ENCODE results near the gene HPS3.
"Not testable (repeated sequence)": the region's sequence is repeated elsewhere in the genome, so short reads cannot be mapped to it uniquely, and the experiment has no call there.

Gene HPS3, protein sequence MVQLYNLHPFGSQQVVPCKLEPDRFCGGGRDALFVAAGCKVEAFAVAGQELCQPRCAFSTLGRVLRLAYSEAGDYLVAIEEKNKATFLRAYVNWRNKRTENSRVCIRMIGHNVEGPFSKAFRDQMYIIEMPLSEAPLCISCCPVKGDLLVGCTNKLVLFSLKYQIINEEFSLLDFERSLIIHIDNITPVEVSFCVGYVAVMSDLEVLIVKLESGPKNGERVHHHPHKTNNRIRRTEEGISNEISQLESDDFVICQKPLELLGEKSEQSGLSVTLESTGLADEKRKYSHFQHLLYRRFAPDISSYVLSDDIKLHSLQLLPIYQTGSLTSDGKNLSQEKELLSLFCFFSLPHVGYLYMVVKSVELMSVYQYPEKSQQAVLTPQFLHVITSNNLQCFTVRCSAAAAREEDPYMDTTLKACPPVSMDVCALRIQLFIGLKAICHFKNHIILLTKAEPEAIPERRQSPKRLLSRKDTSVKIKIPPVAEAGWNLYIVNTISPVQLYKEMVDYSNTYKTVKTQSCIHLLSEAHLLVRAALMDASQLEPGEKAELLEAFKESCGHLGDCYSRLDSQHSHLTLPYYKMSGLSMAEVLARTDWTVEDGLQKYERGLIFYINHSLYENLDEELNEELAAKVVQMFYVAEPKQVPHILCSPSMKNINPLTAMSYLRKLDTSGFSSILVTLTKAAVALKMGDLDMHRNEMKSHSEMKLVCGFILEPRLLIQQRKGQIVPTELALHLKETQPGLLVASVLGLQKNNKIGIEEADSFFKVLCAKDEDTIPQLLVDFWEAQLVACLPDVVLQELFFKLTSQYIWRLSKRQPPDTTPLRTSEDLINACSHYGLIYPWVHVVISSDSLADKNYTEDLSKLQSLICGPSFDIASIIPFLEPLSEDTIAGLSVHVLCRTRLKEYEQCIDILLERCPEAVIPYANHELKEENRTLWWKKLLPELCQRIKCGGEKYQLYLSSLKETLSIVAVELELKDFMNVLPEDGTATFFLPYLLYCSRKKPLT

DNA sequence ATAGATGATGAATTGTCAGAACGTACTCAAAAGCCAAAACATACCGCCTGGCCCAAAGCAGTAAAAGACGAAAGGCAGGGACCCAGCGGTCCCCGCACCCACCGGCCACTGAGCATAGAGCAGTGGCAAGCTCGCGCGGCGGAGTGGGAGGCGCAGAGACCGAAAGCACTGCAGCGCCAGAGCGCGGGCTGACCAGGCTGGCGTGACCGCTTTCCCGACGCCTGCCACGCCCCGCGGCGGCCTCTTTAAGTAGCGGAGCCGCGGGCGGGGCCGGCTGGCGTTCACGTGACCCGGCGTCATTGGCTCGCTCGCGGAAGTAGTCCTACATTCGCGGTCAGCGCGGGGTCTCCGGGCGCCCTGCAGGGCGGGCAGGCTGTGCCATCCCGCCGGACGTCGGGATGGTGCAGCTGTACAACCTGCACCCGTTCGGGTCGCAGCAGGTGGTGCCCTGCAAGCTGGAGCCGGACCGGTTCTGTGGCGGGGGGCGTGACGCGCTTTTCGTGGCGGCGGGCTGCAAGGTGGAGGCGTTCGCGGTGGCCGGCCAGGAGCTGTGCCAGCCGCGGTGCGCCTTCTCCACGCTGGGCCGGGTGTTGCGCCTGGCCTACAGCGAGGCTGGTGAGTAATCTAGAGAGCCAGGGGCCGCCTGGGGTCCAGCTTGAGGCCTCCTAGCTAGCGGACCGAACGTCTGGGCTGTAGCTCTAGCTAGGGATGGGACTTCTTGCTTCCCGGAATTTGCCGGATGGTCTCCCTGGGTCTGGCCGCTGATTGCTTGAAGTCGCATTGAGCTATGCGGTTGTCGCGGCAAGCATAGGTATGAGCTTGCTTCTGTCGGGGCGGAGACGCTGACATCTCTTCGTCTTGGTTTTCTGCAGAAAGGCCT is at the start of gene HPS3:
Gene HPS3, plus strand, starts transcription at position 313 of the 880 bp plus-strand sequence. Its CDS starts 86 bp downstream, at position 399.
- peak; percentile 92 to 93 for DNase-seq
- TF ChIP-seq GATA1 (IDR thresholded peaks at IDR 0.05; ENCODE audit: low read depth, low read length), result no peak
- peak; percentile 77 for TF ChIP-seq POLR2A (IDR thresholded peaks at IDR 0.05; ENCODE audit: low read length)

DNA sequence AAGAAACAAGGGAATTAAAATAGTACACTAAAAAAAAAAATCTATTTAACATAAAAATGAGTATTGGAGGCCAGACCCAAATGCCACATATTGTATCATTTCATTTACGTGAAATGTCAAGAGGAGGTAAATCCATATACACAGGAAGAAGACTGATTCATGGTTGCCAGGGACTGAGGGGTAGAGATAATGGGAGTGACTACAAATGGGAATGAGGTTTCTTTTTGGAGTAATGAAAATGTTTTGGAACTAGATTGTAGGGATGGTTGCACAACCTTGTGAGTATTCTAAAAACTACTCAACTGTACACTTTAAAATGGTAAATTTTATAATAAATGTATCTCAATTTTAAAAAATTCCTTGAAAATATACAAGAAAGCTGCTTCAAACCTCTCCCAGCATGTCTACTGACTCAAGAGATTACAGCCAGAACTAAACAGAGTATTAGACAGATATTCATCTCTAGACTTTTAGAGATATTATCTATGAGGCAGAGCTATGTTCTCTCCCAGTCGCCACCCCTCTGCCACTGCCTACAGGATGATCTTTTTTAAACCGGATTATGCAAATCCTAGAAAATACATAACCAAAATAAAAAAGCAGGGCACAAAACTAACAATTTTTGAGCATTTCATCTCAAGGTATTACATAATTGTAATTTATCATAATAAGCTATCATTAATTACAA is 49.3 kb upstream of the HPS3 start:
- TF ChIP-seq GATA1 (IDR thresholded peaks at IDR 0.05; ENCODE audit: low read depth, low read length), result no peak
- TF ChIP-seq POLR2A (IDR thresholded peaks at IDR 0.05; ENCODE audit: low read length), result no peak
- DNase-seq, result peak; percentile 21 to 33

DNA sequence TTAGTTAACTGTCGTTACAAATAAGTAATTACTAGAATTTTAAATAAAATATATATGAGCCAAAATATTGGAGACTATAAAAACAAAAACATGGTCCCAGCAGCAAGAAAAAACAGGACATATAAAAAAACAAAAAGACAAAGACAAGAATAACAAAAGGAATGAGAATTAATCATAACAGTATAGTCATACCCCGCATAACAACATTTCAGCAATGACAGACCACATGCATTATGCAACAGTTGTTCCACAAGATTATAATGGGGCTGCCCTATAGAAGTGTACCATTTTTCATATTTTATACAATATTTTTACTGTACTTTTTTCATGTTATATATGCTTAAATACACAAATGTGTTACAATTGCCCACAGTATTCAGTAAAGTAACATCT is 48.7 kb upstream of the HPS3 start:
- TF ChIP-seq POLR2A (IDR thresholded peaks at IDR 0.05; ENCODE audit: low read length) (no peak), GATA1 (IDR thresholded peaks at IDR 0.05; ENCODE audit: low read depth, low read length) (no peak)
- DNase-seq, result peak; percentile 13 to 37

DNA sequence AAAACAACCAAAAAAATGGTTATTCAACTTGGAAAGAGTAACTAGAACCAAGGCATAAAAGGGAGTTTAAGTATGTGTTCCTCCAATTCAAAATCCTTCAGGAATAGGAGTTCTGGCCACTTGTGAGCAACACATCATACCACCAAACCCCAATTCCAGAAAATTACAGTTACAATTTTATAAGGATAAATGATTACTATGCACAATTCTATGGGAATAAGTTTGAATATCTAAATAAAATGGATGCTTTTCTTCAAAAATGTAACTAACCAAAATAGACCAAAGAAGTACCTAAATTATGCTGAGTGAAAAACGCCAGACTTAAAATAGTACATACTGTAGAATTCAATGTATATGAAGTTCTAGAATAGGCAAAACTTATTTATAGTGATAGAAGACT is 47.7 kb upstream of the HPS3 start:
- no peak for DNase-seq
- TF ChIP-seq GATA1 (IDR thresholded peaks at IDR 0.05; ENCODE audit: low read depth, low read length) (no peak), POLR2A (IDR thresholded peaks at IDR 0.05; ENCODE audit: low read length) (no peak)

DNA sequence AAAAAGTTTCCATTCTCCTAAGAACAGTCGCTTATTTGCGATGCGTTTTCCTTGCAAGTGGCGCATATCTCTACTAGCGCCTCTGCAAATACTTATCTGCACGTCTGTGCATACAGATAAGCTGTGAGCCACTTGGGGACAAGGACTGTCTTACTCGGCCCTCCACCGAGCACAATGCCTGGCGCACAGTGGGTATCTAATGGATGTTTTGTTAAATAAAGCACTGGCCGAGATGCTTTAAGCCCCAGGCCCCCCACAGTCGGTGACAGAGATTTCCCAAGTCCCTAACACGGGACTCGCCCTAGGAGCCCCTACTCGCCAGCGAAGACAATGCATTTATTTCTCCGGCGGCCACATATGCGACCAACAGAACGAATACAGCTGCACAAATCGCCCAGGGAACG is 43.6 kb upstream of the HPS3 start:
- TF ChIP-seq POLR2A (IDR thresholded peaks at IDR 0.05; ENCODE audit: low read length) (no peak), GATA1 (IDR thresholded peaks at IDR 0.05; ENCODE audit: low read depth, low read length) (peak; percentile 95)
- peak; percentile 89 to 96 for DNase-seq

DNA sequence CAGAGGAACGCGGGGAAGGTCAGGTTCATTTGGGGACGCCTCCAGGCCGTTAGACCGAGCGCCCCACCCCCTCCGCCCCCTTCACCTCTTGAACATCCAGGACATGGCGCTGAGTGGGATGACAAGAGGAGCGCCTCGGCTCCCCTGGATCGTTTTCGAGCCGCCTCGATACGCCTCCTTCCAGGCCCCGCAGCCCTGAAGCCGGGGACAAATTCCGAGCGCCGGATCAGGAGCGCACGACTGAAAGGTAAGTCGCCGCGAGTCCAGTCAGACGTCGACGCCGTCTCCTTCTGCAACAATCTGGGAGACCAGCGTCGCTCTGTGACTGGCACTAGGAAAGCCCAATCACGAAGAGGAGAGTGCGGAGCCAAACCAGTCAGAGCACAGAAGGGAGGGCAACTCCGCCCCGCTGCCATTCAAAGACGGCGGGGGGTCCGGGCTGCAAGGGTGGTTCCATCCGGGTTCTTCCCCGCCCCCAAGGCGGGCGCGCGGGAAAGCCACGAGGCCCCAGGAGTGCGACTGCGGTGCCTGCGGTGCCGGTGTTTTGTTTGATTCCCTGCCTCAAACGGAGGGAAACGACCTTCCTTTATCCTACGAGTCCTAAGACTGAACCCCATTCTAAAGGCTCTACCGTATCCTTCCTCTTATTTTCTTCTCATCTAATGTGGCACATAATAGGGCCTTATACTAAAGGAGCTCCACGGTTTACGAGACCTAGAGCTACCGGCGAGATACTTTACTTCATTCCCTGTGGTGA is 43.0 kb upstream of the HPS3 start, which contains the start of gene HLTF:
Gene HLTF, minus strand, starts transcription at position 302 of the 757 bp plus-strand sequence. Its CDS starts 197 bp downstream, at position 105.
- TF ChIP-seq POLR2A (IDR thresholded peaks at IDR 0.05; ENCODE audit: low read length) (peak; percentile 78), GATA1 (IDR thresholded peaks at IDR 0.05; ENCODE audit: low read depth, low read length) (no peak)
- peak; percentile 95 to 97 for DNase-seq

DNA sequence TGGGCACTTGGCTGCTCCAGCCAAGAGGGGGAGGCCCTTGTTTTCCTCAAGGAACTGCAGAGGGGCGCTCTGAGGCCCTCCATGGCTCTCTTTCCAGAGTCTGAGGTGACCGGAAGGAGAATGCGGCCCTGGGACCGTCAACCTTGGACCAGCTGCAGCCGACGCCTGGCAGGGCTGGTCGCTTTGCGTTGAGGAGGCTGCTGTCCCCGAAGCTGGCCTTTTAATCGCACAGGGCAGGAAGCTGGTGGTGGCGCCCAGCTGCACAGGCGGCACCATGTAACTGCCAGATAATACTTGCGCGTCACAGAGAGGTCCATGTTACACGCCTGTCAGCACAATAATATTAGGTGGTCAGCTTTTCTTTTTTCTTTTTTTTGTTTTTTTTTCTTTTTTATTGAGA is 42.2 kb upstream of the HPS3 start:
- no peak for DNase-seq
- TF ChIP-seq GATA1 (IDR thresholded peaks at IDR 0.05; ENCODE audit: low read depth, low read length) (no peak), POLR2A (IDR thresholded peaks at IDR 0.05; ENCODE audit: low read length) (no peak)

DNA sequence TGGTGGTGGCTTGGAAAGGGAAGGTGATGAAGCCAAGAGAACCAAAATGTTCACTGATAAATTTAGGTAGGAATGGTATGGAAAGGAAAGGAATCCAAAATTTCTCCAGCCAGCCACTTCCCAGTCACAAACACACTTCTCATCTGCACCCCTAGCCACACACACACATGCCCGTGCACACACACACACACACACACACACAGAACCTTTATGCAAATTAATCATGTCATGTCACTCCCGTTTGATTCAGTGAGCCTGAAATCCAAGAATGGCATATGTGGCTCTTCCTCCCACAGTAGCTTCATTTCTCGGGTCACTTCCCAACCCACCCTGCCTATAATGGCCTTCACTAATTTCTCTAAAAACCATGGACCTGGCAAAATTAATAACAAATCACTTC is 40.0 kb upstream of the HPS3 start:
- DNase-seq, result no peak
- TF ChIP-seq GATA1 (IDR thresholded peaks at IDR 0.05; ENCODE audit: low read depth, low read length), result no peak

DNA sequence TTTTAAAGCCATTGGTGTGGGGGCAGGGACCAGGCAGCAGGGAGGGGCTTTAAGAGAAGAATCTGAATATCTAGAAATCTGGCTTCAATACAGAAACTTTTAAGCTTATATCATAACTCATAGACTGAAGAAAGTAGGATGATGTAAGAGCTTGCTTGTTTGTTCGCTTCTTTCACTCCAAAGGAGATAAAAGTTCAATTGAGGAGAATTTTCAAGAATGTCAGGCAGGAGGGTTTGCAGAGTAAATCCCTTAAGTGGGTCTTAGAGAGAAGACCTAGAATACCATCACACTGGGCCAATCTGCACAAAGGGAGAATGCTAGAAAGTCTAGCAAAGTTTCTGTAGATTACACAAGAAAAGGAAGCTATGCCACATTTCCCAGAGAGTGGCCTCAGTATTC is 39.0 kb upstream of the HPS3 start:
- no peak for DNase-seq
- TF ChIP-seq POLR2A (IDR thresholded peaks at IDR 0.05; ENCODE audit: low read length), result no peak
- no peak for TF ChIP-seq GATA1 (IDR thresholded peaks at IDR 0.05; ENCODE audit: low read depth, low read length)

DNA sequence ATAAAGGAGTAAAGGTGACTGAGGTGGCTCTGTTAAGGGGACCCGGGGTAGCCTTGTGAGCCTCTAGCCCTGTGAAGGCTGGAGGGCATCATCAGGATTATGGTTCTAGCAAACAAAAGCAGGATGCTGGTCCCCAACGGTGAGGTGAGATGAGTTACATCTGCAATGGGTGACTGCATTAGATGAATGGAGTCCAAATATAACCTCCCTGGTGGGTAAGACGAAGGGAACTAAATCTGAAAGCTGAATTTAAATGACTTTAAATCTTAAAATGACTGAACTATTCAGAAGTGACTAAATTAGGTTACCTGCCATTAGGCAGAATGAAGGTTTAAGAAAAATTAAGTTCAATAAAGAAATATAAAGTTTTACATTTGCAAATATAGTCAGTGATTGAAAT is 38.5 kb upstream of the HPS3 start:
- no peak for DNase-seq

DNA sequence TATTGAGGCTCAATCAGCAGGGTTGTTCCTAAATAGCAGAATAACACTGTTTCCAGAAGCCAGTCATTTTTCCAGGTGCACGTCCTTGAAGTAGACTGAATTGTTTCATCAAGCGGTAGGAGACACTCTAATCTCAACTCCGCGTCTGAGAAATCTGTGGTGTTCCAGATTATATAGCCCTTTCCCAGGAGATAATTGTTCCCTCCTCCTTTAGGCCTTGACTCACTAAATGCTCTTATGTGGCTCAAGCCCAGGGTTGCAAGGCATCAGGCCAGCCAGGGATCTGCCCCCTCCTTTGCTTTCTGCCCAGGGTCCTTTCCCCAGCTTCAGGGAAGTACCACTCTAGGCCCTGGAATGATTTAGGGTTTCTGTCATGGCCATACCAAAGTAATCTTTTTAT is 37.5 kb upstream of the HPS3 start:
- DNase-seq, result no peak
- TF ChIP-seq GATA1 (IDR thresholded peaks at IDR 0.05; ENCODE audit: low read depth, low read length) (no peak), POLR2A (IDR thresholded peaks at IDR 0.05; ENCODE audit: low read length) (no peak)

More for the DNA sequence above, 38.5 kb upstream of the HPS3 start:
- no peak for TF ChIP-seq POLR2A (IDR thresholded peaks at IDR 0.05; ENCODE audit: low read length)
- no peak for TF ChIP-seq GATA1 (IDR thresholded peaks at IDR 0.05; ENCODE audit: low read depth, low read length)

DNA sequence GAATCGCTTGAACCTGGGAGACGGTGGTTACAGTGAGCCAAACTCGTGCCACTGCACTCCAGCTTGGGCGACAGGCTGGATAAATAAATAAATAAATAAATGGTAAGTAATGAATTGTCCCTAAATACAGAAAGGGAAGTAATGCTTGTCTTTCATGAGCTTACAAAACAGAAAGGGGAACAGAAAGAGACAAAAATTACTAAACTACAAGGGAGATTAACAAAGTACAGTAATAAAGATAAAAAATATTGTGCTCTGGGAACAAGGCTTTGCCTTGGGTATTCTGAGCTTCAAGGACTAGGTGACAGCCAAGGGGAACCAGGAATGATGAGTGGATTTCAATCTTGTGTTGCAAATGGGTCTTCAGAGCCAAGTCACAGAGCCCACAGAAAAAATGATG is 34.0 kb upstream of the HPS3 start:
- TF ChIP-seq GATA1 (IDR thresholded peaks at IDR 0.05; ENCODE audit: low read depth, low read length) (no peak), POLR2A (IDR thresholded peaks at IDR 0.05; ENCODE audit: low read length) (no peak)
- no peak for DNase-seq

DNA sequence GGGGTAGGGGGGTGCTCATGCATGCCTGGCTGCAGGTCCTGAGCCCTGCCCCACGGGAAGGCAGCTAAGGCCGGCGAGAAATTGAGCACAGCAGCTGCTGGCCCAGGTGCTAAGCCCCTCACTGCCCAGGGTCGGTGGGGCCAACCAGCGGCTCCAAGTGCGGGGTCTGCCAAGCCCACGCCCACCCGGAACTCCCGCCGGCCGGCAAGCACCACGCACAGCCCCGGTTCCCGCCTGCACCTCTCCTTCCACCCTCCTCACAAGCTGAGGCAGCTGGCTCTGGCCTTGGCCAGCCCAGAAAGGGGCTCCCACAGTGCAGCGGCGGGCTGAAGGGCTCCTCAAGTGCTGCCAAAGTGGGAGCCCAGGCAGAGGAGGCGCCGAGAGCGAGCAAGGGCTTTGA is 31.5 kb upstream of the HPS3 start:
- not testable (repeated sequence) for DNase-seq

All from erythroblast (primary cell).